ENCODE measurements around the gene JARID2. TPM values are rescaled to one million over a fixed set of nuclear protein-coding genes. Genes with fewer than 3 reads are reported as not detected.

Gene JARID2
- total and polyA plus RNA-seq, 9 of the 15 experiments (the other 6 are each of a cell fraction or from before 2014, with no cell fraction given): 5.0 to 29.0 (median 15.6) TPM

DNA sequence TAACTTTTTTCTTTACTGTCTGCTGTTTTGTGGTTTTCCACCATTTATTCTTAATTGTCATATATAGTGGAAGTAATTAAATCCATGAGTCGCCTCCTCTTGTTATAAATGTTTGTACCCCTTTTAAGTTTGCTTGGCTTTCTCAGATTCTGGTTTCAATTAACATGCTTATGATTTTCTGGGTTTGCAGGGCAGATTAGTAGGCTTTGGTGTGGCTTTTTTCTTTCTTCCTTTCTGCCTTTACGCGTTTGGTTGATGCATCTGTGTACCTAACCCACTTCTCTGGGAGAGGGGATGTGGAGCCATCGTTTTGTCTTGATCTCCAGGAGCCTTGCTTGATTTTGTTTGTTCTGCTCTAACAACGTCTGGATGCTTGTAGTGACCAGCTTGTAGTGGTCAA, 100.4 kb downstream of the JARID2 start:
- CTCF ChIA-PET (ENCODE audit: low intra/inter-chr PET ratio): no interaction called here
- POLR2A ChIA-PET: interaction anchor here (0.6 to 1.4 kb wide), 2 partner anchors 14 to 822 kb away, joined by 3 read pairs; no protein-coding TSS in a partner anchor
- Histone ChIP-seq H3K27me3 (ENCODE audit: control insufficient read depth in 2 of 2, insufficient read depth in 2 of 2, low read length in 2 of 2) (no peaks in the 10 kb centered on the region), H3K79me2 (ENCODE audit: control insufficient read depth, insufficient read depth, low read length) (peaks cover 92% of the 10 kb centered on the region), H3K9me1 (ENCODE audit: control insufficient read depth, insufficient read depth, low read length) (peaks cover 3% of the 10 kb centered on the region), H3K9ac (ENCODE audit: insufficient read depth in 1 of 2, low read depth in 2 of 2, low read length in 2 of 2) (no peak overlapping the region), H3K4me2 (ENCODE audit: insufficient read depth, low read length) (no peak overlapping the region), H2AFZ (ENCODE audit: low read depth, low read length) (no peak overlapping the region), H3K27ac (ENCODE audit: extremely low read depth, low read depth, low read length) (no peak overlapping the region), H3K9me3 (replicated peaks; ENCODE audit: control insufficient read depth, insufficient read depth, low read depth, low read length) (no peaks in the 10 kb centered on the region), H4K20me1 (replicated peaks; ENCODE audit: control insufficient read depth, insufficient read depth, low read length) (peaks cover 27% of the 10 kb centered on the region), H3K4me1 (replicated peaks in 1 of 2; ENCODE audit: control insufficient read depth in 2 of 2, insufficient read depth in 2 of 2, low read length in 2 of 2) (peaks cover 8 to 23% of the 10 kb centered on the region in 2 experiments), H3K4me3 (no peak overlapping the region), H3K36me3 (ENCODE audit: control insufficient read depth, insufficient read depth, low read length) (peaks cover 4% of the 10 kb centered on the region; the same call in 1 of the 3 replicates)
- 83% methylated on average over 5 of the region's 5 CpGs for WGBS (ENCODE audit: insufficient coverage, low coverage, missing lambda C conversion rate)
- no peak for ATAC-seq
- FAIRE-seq: no peak
- intact Hi-C loops (cut with micrococcal nuclease): no loop called here
- DNase-seq (ENCODE audit: extremely low read depth in 1 of 4, low spot score in 3 of 4): no peak
- in situ Hi-C loops (cut with MboI): no loop called here
- BruUV-seq (replicated peaks): no TSS peak
- no peak for TF ChIP-seq XRCC4 (IDR thresholded peaks at IDR 0.05; ENCODE audit: extremely low read depth, insufficient read depth, insufficient read length)
- TF ChIP-seq ZSCAN29 (IDR thresholded peaks at IDR 0.05): no peak
- TF ChIP-seq, protein P1, sequence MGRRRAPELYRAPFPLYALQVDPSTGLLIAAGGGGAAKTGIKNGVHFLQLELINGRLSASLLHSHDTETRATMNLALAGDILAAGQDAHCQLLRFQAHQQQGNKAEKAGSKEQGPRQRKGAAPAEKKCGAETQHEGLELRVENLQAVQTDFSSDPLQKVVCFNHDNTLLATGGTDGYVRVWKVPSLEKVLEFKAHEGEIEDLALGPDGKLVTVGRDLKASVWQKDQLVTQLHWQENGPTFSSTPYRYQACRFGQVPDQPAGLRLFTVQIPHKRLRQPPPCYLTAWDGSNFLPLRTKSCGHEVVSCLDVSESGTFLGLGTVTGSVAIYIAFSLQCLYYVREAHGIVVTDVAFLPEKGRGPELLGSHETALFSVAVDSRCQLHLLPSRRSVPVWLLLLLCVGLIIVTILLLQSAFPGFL (CRISPR knock-in tag; IDR thresholded peaks at IDR 0.05): no peak
- no peak for TF ChIP-seq ZNF384 (IDR thresholded peaks at IDR 0.05; ENCODE audit: low read depth, low read length)
- no peak for TF ChIP-seq CREBBP (IDR thresholded peaks at IDR 0.05; ENCODE audit: low read depth, low read length)
- TF ChIP-seq, protein P2, sequence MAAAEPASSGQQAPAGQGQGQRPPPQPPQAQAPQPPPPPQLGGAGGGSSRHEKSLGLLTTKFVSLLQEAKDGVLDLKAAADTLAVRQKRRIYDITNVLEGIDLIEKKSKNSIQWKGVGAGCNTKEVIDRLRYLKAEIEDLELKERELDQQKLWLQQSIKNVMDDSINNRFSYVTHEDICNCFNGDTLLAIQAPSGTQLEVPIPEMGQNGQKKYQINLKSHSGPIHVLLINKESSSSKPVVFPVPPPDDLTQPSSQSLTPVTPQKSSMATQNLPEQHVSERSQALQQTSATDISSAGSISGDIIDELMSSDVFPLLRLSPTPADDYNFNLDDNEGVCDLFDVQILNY (CRISPR knock-in tag; IDR thresholded peaks at IDR 0.05): no peak
- TF ChIP-seq, protein P3, sequence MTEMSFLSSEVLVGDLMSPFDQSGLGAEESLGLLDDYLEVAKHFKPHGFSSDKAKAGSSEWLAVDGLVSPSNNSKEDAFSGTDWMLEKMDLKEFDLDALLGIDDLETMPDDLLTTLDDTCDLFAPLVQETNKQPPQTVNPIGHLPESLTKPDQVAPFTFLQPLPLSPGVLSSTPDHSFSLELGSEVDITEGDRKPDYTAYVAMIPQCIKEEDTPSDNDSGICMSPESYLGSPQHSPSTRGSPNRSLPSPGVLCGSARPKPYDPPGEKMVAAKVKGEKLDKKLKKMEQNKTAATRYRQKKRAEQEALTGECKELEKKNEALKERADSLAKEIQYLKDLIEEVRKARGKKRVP (CRISPR knock-in tag; IDR thresholded peaks at IDR 0.05): no peak
- TF ChIP-seq YBX1 (IDR thresholded peaks at IDR 0.05): no peak
- TF ChIP-seq, protein P4, sequence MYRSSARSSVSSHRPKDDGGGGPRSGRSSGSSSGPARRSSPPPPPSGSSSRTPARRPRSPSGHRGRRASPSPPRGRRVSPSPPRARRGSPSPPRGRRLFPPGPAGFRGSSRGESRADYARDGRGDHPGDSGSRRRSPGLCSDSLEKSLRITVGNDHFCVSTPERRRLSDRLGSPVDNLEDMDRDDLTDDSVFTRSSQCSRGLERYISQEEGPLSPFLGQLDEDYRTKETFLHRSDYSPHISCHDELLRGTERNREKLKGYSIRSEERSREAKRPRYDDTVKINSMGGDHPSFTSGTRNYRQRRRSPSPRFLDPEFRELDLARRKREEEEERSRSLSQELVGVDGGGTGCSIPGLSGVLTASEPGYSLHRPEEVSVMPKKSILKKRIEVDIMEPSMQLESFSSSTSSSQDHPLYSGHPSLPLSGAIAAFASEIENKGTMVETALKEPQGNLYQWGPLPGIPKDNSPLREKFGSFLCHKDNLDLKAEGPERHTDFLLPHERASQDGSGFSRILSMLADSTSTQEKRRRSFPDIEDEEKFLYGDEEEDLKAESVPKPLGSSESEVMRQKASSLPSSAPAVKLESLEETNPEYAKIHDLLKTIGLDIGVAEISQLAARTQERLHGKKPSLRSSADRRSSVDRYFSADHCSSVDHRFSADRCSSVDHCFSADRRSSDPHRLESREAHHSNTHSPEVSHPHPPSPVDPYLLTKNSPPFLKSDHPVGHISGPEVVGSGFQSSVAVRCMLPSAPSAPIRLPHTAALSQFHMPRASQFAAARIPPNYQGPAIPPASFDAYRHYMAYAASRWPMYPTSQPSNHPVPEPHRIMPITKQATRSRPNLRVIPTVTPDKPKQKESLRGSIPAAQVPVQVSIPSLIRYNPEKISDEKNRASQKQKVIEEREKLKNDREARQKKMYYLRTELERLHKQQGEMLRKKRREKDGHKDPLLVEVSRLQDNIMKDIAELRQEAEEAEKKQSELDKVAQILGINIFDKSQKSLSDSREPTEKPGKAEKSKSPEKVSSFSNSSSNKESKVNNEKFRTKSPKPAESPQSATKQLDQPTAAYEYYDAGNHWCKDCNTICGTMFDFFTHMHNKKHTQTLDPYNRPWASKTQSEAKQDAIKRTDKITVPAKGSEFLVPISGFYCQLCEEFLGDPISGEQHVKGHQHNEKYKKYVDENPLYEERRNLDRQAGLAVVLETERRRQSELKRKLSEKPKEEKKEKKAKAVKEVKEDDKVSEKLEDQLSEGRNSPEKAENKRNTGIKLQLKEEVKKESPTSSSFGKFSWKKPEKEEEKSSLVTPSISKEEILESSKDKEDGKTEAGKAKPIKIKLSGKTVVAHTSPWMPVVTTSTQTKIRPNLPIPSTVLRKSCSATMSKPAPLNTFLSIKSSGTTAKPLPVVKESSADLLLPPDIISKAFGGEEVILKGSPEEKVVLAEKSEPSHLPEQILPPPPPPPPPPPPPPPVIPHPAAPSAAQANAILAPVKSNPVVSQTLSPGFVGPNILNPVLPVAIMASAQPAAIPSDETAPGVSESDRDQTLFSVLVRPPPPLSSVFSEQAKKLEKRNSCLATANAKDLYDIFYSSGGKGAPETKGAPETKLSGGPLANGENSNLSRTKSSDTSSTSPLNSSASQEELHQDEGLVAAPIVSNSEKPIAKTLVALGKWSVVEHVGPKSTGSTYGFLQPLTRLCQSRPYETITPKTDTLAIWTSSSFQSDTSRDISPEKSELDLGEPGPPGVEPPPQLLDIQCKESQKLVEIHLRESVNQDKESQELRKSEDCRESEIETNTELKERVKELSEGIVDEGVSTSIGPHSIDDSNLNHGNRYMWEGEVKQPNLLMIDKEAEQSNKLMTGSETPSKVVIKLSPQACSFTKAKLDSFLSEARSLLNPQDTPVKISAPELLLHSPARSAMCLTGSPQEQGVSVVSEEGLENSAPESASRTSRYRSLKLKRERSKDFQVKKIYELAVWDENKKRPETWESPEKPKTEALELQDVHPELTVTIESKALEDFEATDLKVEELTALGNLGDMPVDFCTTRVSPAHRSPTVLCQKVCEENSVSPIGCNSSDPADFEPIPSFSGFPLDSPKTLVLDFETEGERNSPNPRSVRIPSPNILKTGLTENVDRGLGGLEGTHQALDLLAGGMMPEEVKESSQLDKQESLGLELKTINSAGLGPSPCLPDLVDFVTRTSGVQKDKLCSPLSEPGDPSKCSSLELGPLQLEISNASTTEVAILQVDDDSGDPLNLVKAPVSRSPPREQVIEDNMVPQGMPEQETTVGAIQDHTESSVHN (IDR thresholded peaks at IDR 0.05; ENCODE audit: borderline replicate concordance in 1 of 2, low read depth in 1 of 2): no peak
- no peak for TF ChIP-seq KLF10 (CRISPR knock-in tag; IDR thresholded peaks at IDR 0.05)
- TF ChIP-seq NR2F6 (CRISPR knock-in tag; IDR thresholded peaks at IDR 0.05): no peak
- TF ChIP-seq DMBX1 (CRISPR knock-in tag; IDR thresholded peaks at IDR 0.05; ENCODE audit: borderline replicate concordance): no peak
- no peak for TF ChIP-seq POLR2AphosphoS2 (IDR thresholded peaks at IDR 0.05; ENCODE audit: low read length)

All from K562 (cell line).